ENCODE results near the gene NTM. TPM values are rescaled to one million over a fixed set of nuclear protein-coding genes. Genes with fewer than 3 reads are reported as not detected.

The NTM gene
- total RNA-seq, 1 experiment from 2014 or later, result 0.73 TPM

DNA sequence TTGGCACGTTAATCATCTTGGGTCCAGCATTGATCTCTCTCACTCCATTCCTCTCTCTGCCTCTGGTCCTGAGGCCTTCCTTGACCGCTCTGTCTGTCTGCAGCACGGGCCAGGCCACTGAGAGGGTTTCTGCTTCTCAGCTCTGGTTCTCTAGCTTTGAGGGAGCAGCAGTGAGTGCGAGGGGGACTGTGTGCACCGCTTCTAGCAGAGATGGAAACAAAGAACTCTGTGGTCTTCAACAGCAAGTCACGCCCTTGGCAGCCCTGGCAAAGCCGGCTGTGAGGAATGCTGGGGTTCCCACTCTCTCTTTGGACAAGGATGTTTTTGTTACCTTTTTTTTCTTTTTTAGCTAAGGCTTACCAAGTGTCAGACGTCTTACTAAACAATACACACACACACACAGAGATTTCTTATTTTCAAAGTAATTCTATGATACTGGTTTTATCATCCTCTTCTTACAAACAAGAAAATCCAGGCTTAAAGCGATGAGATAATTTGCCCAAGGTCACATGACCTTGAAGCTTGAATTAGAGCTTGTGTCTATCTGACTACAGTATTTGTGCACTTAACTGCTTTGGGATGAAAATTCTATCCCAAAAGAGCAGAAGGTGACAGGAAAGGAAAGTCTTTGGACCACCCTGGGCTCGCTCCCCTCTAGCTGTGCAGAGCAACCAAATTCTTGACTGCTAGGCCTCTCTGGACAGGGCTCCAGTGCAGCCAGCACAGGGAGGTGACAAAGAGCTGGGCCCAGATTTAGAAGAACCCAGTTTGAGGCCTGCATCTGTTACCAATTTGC lies 293.2 kb downstream of the NTM start:
- DNase-seq, result no peak
- Histone ChIP-seq H3K4me1 (no peaks in the 10 kb centered on the region), H3K36me3 (ENCODE audit: control insufficient read depth, insufficient read depth, low read length) (no peaks in the 10 kb centered on the region), H3K27me3 (replicated peaks; ENCODE audit: control insufficient read depth, insufficient read depth, low read length) (no peaks in the 10 kb centered on the region), H3K9me3 (no peaks in the 10 kb centered on the region), H3K4me3 (ENCODE audit: low read depth, low read length) (no peak overlapping the region)
- ChIA-PET CTCF (interaction anchor here (1.3 kb wide), 1 partner anchor 11 kb away, joined by 4 read pairs; no protein-coding TSS in a partner anchor), POLR2A (no interaction called here)
- H3K27me3 Mint-ChIP-seq (ENCODE audit: insufficient read depth, unreplicated experiment), result peaks cover 33% of the 10 kb centered on the region
- BruUV-seq (replicated peaks), result no TSS peak
- no peaks in the 10 kb centered on the region for H3K4me1 Mint-ChIP-seq (ENCODE audit: low read depth, unreplicated experiment)
- no peaks in the 10 kb centered on the region for H3K9me3 Mint-ChIP-seq (ENCODE audit: unreplicated experiment)
- H3K4me3 Mint-ChIP-seq (ENCODE audit: unreplicated experiment), result no peak overlapping the region
- H3K36me3 Mint-ChIP-seq (ENCODE audit: insufficient read depth, unreplicated experiment), result no peaks in the 10 kb centered on the region
- TF ChIP-seq, protein P1, sequence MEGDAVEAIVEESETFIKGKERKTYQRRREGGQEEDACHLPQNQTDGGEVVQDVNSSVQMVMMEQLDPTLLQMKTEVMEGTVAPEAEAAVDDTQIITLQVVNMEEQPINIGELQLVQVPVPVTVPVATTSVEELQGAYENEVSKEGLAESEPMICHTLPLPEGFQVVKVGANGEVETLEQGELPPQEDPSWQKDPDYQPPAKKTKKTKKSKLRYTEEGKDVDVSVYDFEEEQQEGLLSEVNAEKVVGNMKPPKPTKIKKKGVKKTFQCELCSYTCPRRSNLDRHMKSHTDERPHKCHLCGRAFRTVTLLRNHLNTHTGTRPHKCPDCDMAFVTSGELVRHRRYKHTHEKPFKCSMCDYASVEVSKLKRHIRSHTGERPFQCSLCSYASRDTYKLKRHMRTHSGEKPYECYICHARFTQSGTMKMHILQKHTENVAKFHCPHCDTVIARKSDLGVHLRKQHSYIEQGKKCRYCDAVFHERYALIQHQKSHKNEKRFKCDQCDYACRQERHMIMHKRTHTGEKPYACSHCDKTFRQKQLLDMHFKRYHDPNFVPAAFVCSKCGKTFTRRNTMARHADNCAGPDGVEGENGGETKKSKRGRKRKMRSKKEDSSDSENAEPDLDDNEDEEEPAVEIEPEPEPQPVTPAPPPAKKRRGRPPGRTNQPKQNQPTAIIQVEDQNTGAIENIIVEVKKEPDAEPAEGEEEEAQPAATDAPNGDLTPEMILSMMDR (IDR thresholded peaks at IDR 0.05; ENCODE audit: insufficient read depth in 1 of 2, low read depth in 1 of 2, low read length in 1 of 2, severe bottlenecking in 1 of 2, unreplicated experiment in 1 of 2), result no peak
- intact Hi-C loops (cut with micrococcal nuclease; ENCODE audit: unreplicated experiment), result no loop called here
- H3K27ac Mint-ChIP-seq (ENCODE audit: unreplicated experiment), result no peak overlapping the region

DNA sequence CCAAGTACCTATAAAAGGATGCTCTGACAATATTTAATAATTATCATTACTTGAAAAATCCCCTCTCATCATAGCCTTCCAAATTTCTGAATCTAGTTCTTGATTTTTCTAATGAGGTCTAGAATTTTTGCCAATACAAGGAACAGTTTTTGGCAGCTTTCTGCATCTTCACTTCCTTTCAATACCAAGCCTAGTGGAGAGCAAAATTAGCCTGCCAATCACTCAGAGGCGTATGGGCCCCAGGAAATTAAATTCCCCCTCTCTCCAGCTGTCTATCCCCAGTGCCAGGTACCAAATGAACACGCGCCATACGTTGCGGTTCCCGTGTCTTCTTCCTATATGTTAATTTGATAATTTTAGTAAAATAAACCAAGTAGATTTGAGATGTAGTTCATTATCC lies 293.9 kb downstream of the NTM start:
- BruUV-seq (replicated peaks), result no TSS peak
- no peak overlapping the region for H3K27ac Mint-ChIP-seq (ENCODE audit: unreplicated experiment)
- Histone ChIP-seq H3K36me3 (ENCODE audit: control insufficient read depth, insufficient read depth, low read length) (no peaks in the 10 kb centered on the region), H3K9me3 (no peaks in the 10 kb centered on the region), H3K27me3 (replicated peaks; ENCODE audit: control insufficient read depth, insufficient read depth, low read length) (no peaks in the 10 kb centered on the region), H3K4me1 (no peaks in the 10 kb centered on the region), H3K4me3 (ENCODE audit: low read depth, low read length) (no peak overlapping the region)
- no peaks in the 10 kb centered on the region for H3K36me3 Mint-ChIP-seq (ENCODE audit: insufficient read depth, unreplicated experiment)
- no peak for DNase-seq
- H3K4me1 Mint-ChIP-seq (ENCODE audit: low read depth, unreplicated experiment), result no peaks in the 10 kb centered on the region
- intact Hi-C loops (cut with micrococcal nuclease; ENCODE audit: unreplicated experiment), result no loop called here
- H3K9me3 Mint-ChIP-seq (ENCODE audit: unreplicated experiment), result no peaks in the 10 kb centered on the region
- TF ChIP-seq, protein P1 (IDR thresholded peaks at IDR 0.05; ENCODE audit: insufficient read depth in 1 of 2, low read depth in 1 of 2, low read length in 1 of 2, severe bottlenecking in 1 of 2, unreplicated experiment in 1 of 2), result no peak
- H3K4me3 Mint-ChIP-seq (ENCODE audit: unreplicated experiment), result no peak overlapping the region
- ChIA-PET CTCF (no interaction called here), POLR2A (no interaction called here)
- peaks cover 33% of the 10 kb centered on the region for H3K27me3 Mint-ChIP-seq (ENCODE audit: insufficient read depth, unreplicated experiment)

DNA sequence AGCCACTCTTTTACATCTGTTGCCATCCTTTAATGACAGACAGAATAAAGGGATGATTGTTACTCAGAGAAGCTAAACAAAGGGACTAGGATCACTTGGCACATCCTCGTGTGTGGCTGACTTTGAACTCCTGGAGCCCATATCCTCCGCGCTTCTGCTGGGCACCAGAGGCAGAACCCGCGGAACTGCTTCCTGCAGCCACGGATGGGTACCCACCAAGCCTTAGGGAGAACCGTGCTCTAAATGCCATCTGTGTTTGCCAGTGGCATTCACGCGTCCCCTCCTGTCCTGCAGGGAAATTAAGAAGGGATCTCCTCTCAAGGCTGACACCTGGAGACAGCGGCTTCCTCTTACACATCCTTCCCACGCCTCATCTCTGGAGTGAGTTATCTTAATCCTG lies 294.4 kb downstream of the NTM start:
- Histone ChIP-seq H3K4me3 (ENCODE audit: low read depth, low read length) (no peak overlapping the region), H3K27me3 (replicated peaks; ENCODE audit: control insufficient read depth, insufficient read depth, low read length) (no peaks in the 10 kb centered on the region), H3K4me1 (no peaks in the 10 kb centered on the region), H3K36me3 (ENCODE audit: control insufficient read depth, insufficient read depth, low read length) (no peaks in the 10 kb centered on the region), H3K9me3 (no peaks in the 10 kb centered on the region)
- Mint-ChIP-seq H3K27ac (ENCODE audit: unreplicated experiment) (no peak overlapping the region), H3K27me3 (ENCODE audit: insufficient read depth, unreplicated experiment) (peaks cover 28% of the 10 kb centered on the region), H3K36me3 (ENCODE audit: insufficient read depth, unreplicated experiment) (no peaks in the 10 kb centered on the region), H3K9me3 (ENCODE audit: unreplicated experiment) (no peaks in the 10 kb centered on the region), H3K4me3 (ENCODE audit: unreplicated experiment) (no peak overlapping the region), H3K4me1 (ENCODE audit: low read depth, unreplicated experiment) (no peaks in the 10 kb centered on the region)
- CTCF ChIA-PET, result no interaction called here
- TF ChIP-seq, protein P1 (IDR thresholded peaks at IDR 0.05; ENCODE audit: insufficient read depth in 1 of 2, low read depth in 1 of 2, low read length in 1 of 2, severe bottlenecking in 1 of 2, unreplicated experiment in 1 of 2), result no peak
- no peak for DNase-seq
- no TSS peak for BruUV-seq (replicated peaks)
- intact Hi-C loops (cut with micrococcal nuclease; ENCODE audit: unreplicated experiment), result no loop called here
- POLR2A ChIA-PET, result no interaction called here

Measured in Caco-2 (cell line).